Fibroblast of skin of left biceps (primary cell): ENCODE results near the gene FBXO15.

Experiments used
- DNase-seq, 2 experiments: peaks; one replicate each; pipeline ENCODE4 v3.0.0-alpha.2; 2013; ENCODE audit warnings: low read depth in 2 of 2

FBXO15 gene

GRCh38 chr18:74153793-74154192 lies 6.2 kb upstream of the FBXO15 start:
- DNase-seq: no peak

DNA sequence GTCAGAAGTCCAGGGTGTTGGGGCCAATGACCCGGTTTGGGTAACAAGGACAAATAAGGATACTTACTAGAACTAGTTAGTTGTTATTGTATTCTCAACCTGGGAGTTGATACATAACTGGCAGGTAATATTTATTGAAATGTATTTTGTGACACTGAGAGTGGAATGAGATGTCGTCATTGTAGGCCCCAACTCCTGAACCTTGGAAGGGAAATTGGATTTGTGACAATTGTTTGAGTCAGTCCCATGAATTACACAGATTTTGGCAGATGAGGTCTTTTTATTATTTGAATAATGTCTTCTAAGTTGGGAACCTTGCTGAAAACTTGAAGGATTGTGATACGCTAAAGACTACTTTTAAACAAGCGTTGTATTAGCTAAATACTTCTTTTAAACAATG lies 5.7 kb upstream of the FBXO15 start:
- DNase-seq: no peak

DNA sequence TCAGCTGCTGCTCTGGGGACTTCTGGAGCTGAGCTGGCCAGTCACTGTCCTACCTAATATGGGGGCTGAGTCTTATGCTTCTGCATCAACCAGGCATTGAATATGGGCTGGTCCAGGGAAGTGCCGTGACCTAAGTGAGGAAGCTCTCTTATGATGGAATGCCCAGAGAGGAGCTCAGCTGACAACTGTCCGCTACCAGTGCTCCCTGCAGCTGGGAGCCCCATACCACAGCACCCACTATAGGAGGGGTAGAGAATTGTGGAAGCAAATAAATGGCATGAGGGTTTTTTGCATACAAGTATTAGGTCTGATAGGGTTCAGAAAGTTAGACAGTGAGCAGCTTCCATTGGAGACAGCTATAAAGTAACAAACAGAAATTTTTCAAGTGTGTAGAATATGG lies 5.2 kb upstream of the FBXO15 start:
- DNase-seq: no peak

GRCh38 chr18:74152270-74152669 lies 4.6 kb upstream of the FBXO15 start:
- DNase-seq: no peak

DNA sequence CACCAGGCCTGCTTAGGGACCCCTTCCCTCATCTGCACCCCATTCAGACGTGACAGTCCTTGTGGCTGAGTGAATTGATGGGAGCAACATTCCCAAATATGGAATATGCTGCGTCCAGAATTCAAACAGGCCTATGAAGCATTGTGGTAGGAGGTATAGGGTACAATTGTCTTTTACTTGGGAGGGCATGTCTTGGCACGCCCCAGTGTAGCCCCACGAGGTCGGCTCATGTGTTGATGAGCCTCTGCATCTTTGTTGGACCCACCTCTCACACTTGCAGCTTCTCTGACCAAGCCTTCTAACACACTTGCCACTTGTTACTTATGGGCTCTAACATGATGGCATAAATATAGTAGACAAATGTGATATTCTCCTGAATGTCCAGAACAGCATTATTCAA lies 2.2 kb upstream of the FBXO15 start:
- no peak for DNase-seq

- DNase-seq: no peak
These were observed 973 bp upstream of the FBXO15 start for GRCh38 chr18:74148543-74149070.

DNA sequence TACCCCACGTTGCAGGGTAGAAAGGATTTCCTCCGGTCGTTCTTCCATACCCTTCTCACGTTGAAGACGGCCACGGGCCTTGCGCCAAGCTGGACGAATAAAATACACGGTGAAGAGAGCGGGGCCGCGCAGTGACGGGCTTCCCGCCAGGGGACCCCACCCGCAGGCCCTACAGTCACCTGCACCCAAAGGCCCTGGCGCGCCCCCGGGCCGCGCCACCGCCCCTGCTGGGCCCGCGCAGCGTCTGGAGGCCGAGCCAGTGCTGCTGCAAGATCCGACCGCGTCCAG lies 199 bp downstream of the FBXO15 start:
- DNase-seq: no peak

GRCh38 chr18:74146756-74147155 lies 878 bp downstream of the FBXO15 start:
- peak; percentile 24 to 29 for DNase-seq

- DNase-seq: no peak
These were observed 5.4 kb downstream of the FBXO15 start for GRCh38 chr18:74142252-74142651.

GRCh38 chr18:74141667-74142066 lies 6.0 kb downstream of the FBXO15 start:
- DNase-seq: no peak

- no peak for DNase-seq
These were observed 7.1 kb downstream of the FBXO15 start for GRCh38 chr18:74140582-74140981.

DNA sequence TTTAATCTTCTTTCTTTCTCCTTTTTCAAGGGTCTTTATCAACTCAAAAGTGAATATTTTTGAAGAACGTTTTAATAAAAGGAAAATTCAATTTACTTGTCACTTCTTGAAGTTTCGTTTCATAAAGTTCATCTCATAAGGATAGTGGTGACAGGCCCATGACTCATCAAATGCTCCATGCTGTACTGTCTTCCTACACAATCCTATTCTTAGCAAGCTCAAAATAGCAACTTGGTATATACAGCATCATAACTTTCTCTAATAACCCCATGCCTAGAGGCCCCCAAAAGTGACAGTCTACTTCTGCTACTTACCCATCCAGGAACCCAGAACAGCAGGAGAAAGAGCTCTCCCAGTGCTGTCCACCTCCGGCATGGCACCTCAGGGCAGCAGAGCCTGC lies 7.7 kb downstream of the FBXO15 start:
- DNase-seq: peak in 1 of 2 experiments; percentile 18

GRCh38 chr18:74139411-74139810 lies 8.2 kb downstream of the FBXO15 start:
- DNase-seq: no peak

DNA sequence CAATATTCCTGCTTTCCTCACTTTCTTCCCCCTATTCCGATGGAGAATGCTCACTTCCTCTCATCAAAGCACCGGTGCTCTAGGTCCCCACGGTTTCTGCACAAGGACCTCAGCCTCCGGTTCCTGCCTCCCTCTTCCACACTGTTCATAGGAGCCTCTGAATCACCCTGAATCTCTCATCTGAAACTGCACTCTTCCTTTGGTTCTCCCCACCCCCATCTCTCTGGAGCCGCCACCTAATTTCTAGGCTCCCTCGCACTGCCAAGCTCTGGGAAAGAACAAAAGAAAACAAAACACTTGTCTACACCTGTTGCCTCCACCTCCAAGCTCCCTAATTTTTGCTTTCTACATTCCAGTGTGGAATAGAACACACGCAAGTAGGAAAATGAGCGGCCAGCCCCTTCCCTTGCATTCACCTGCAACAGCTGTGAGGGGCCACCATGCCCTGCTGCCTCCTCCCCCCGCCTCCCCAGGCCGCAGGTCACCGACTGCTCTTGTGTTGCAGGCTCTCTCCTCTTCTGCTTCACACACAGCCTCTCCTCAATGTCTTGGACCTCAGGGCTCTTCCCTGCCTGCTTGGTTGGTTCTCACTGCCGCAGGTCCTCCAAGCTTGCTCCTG lies 9.6 kb downstream of the FBXO15 start:
- DNase-seq: no peak

DNA sequence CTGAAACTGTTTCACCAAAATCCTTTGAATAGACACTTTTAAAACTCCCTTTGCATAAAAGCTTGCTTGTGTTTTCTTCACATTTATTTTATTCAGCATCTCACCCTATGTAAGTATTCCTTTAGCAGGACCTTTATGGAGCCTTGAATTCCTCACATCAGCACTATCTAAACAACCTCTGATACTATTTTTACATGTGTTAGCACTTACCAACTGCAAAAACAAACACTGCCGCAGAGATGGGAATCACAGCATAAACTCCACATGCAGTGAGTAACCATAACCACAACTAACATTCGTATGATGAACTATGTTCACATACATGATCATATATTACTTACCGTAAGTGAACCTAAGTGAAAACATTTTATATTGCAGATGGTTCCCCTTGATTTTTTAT lies 15.4 kb downstream of the FBXO15 start:
- no peak for DNase-seq

DNA sequence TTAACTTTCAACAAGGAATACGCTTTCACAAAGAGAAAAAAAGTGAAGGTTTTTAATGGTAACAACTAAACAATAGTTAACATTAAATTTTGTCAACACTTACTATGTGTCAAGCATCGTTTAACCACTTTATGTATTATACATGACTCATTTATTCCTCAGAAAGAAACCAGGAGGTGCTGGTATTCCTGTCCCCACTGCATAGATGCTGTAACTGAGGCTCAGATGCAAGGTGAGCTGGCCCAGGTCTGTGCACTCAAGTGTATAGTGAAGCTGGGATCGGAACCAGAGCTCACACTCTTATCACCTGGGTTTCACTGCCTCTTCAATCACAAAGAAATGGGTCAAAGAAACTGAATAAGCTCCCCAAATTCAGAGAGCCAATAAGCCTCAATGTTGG lies 16.5 kb downstream of the FBXO15 start:
- DNase-seq: no peak

GRCh38 chr18:74128159-74128558 lies 19.5 kb downstream of the FBXO15 start:
- DNase-seq: no peak

GRCh38 chr18:74126684-74127655 lies 20.7 kb downstream of the FBXO15 start:
- no peak for DNase-seq

GRCh38 chr18:74124642-74125041 lies 23.0 kb downstream of the FBXO15 start:
- no peak for DNase-seq

- DNase-seq: no peak
These were observed 24.4 kb downstream of the FBXO15 start for GRCh38 chr18:74123200-74123599.

- DNase-seq: peak in 1 of 2 experiments; percentile 12
These were observed 30.7 kb downstream of the FBXO15 start for GRCh38 chr18:74116633-74117554.

GRCh38 chr18:74115046-74115445 lies 32.6 kb downstream of the FBXO15 start:
- DNase-seq: peak in 1 of 2 experiments; percentile 9
